ENCODE data around the gene DAB1.

- no peak for TF ChIP-seq FOXM1 (IDR thresholded peaks at IDR 0.05; ENCODE audit: borderline replicate concordance)
- TF ChIP-seq SP1 (IDR thresholded peaks at IDR 0.05) = no peak
- TF ChIP-seq CTBP1 (IDR thresholded peaks at IDR 0.05; ENCODE audit: borderline replicate concordance) = no peak
- no peak for TF ChIP-seq FOXA1 (IDR thresholded peaks at IDR 0.05)
Observed at GRCh38 chr1:56979986-56980755, 443.7 kb downstream of the DAB1 start.
